ENCODE data around the gene FOLR3.

- TF ChIP-seq EZH2 (IDR thresholded peaks at IDR 0.05; ENCODE audit: borderline replicate concordance, low read length): no peak
- TF ChIP-seq CTCF (IDR thresholded peaks at IDR 0.05; ENCODE audit: low read length): no peak
Observed at GRCh38 chr11:72155751-72156150, 20.2 kb downstream of the FOLR3 start.

All from OCI-LY1 (cell line).